Ectodermal cell (in vitro differentiated cells): ENCODE data around the gene LRIF1. TPM values are rescaled to one million over a fixed set of nuclear protein-coding genes. Genes with fewer than 3 reads are reported as not detected.
"Not testable (repeated sequence)": the region's sequence is repeated elsewhere in the genome, so short reads cannot be mapped to it uniquely, and the experiment has no call there.

Experiments
- H3K27ac ChIP-seq: 2 replicates; pipeline ENCODE4 v1.7.0; 2013; ENCODE audit warnings: mild to moderate bottlenecking, low read depth, low read length; ENCODE audit not compliant: insufficient read depth, poor library complexity, severe bottlenecking
- H3K27me3 ChIP-seq: 2 replicates; pipeline ENCODE4 v1.7.0; 2013; ENCODE audit warnings: mild to moderate bottlenecking, low read length; ENCODE audit not compliant: insufficient read depth, control insufficient read depth, poor library complexity, severe bottlenecking
- H3K36me3 ChIP-seq: one replicate; pipeline ENCODE4 v1.7.0; 2013; ENCODE audit warnings: low read length; ENCODE audit not compliant: control insufficient read depth, insufficient read depth
- H3K4me1 ChIP-seq: one replicate; pipeline ENCODE4 v1.7.0; 2013; ENCODE audit warnings: low read length; ENCODE audit not compliant: control insufficient read depth, insufficient read depth
- H3K4me3 ChIP-seq: 2 replicates; pipeline ENCODE4 v1.7.0; 2013; ENCODE audit warnings: low read depth, low read length, control low read depth; ENCODE audit not compliant: insufficient read depth
- H3K9me3 ChIP-seq: 2 replicates; pipeline ENCODE4 v1.7.0; 2013; ENCODE audit warnings: mild to moderate bottlenecking, low read length, moderate library complexity; ENCODE audit not compliant: control insufficient read depth
- WGBS, 2 experiments: methylation state at CpG; one replicate each; pipeline ENCODE4 v1.1.7; 2013; ENCODE audit warnings: missing lambda C conversion rate in 2 of 2; 5-methylcytosine and 5-hydroxymethylcytosine counted together
- polyA plus RNA-seq, 4 experiments: library from polyadenylated mRNA; stranded (reverse); fragments of 50-300 nt; gene quantifications; one replicate each; pipeline ENCODE4 v1.2.3, GENCODE V29; 2013

Gene LRIF1
- polyA plus RNA-seq (2013, experiment 1 of 4) = 21.9 TPM
- 16.4 TPM for polyA plus RNA-seq (2013, experiment 2 of 4)
- 15.6 TPM for polyA plus RNA-seq (2013, experiment 3 of 4)
- polyA plus RNA-seq (2013, experiment 4 of 4) = 18.8 TPM

DNA sequence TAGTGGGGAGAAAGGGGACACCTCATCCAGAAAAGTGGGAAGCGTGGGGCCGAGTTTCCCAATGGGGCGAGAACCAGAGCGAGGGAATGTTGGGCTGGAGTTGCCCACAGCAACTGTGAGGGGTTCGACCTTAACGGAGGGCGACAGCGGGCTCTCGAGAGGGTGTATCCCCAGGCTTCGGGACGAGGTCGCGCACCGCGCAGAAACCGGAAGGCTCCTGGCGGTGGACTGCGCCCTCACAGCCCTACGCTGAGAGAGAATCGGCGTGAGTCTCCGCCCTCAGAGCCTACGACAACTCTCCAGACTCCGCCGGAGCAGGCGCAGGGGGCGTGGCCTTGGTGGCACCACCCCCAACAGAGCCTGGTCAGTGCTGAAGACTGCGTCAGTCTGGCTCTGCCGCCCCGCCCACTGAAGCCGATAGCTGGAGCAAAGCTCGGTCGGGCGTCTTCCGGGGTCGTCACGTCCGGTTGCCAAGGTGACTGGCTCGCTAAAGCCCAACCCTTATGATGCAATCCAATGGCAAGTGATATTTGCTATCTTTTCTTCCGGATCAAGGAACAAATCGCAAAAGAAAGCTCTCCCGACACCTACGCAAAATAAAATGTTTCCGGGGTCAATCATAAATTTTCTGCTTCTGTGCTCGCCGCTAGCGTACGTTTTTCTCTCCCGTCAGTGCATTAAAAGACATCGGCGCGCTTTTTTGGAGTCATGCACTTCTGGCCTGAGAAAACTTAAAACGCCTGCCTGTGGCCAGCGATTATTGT is at the start of gene LRIF1:
LRIF1 (minus strand) TSS at position 232 of the 764 bp plus-strand sequence. CDS start 234 bp downstream, outside the sequence.
- H3K9me3 ChIP-seq = no peaks in the 10 kb centered on the region
- H3K4me1 ChIP-seq = no peaks in the 10 kb centered on the region
- no peaks in the 10 kb centered on the region for H3K36me3 ChIP-seq
- WGBS, 2 experiments = 6 to 7% methylated on average over 54 of the region's 54 CpGs
- H3K4me3 ChIP-seq = peak within 1 kb of the TSS; percentile 70
- H3K27me3 ChIP-seq = peaks cover 3% of the 10 kb centered on the region
- peak within 1 kb of the TSS; percentile 95 for H3K27ac ChIP-seq

GRCh38 chr1:111008031-111008430 is 44.3 kb upstream of the LRIF1 start:
- H3K4me3 ChIP-seq = no peak overlapping the region
- WGBS, 2 experiments = 81 to 88% methylated on average over 2 of the region's 2 CpGs
- H3K9me3 ChIP-seq = no peaks in the 10 kb centered on the region
- H3K27ac ChIP-seq = no peak overlapping the region
- no peaks in the 10 kb centered on the region for H3K4me1 ChIP-seq
- no peaks in the 10 kb centered on the region for H3K27me3 ChIP-seq
- no peaks in the 10 kb centered on the region for H3K36me3 ChIP-seq

GRCh38 chr1:111006556-111006955 is 42.8 kb upstream of the LRIF1 start:
- no peak overlapping the region for H3K27ac ChIP-seq
- no peak overlapping the region for H3K4me3 ChIP-seq
- H3K36me3 ChIP-seq = no peaks in the 10 kb centered on the region
- H3K4me1 ChIP-seq = no peaks in the 10 kb centered on the region
- no peaks in the 10 kb centered on the region for H3K9me3 ChIP-seq
- H3K27me3 ChIP-seq = no peaks in the 10 kb centered on the region
- 86 to 91% methylated on average over 1 of the region's 1 CpG for WGBS, 2 experiments

GRCh38 chr1:110999607-111000006 is 35.9 kb upstream of the LRIF1 start:
- not testable (repeated sequence) for H3K27me3 ChIP-seq, H3K36me3 ChIP-seq, H3K27ac ChIP-seq, H3K9me3 ChIP-seq, H3K4me1 ChIP-seq, H3K4me3 ChIP-seq

DNA sequence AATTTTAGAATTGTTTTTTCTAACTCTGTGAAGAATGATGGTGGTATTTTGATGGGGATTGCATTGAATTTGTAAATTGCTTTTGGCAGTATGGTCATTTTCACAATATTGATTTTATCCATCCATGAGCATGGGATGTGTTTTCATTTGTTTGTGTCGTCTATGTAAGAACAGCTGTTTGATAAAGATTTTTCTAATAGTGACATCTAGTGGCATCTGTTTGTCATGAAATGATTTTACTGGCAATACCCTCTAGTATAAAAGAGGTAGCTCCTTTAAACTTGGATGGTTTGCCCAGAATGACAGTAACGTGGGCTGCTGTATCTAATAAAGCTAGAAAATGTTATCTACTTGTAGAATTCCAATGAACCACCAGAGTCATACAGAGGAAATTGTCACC is 28.6 kb upstream of the LRIF1 start:
- H3K4me3 ChIP-seq, H3K36me3 ChIP-seq, H3K4me1 ChIP-seq, H3K27ac ChIP-seq, H3K27me3 ChIP-seq, H3K9me3 ChIP-seq: not testable (repeated sequence)
- 36% methylated on average over 2 of the region's 2 CpGs for whole genome bisulfite sequencing, 2 experiments

DNA sequence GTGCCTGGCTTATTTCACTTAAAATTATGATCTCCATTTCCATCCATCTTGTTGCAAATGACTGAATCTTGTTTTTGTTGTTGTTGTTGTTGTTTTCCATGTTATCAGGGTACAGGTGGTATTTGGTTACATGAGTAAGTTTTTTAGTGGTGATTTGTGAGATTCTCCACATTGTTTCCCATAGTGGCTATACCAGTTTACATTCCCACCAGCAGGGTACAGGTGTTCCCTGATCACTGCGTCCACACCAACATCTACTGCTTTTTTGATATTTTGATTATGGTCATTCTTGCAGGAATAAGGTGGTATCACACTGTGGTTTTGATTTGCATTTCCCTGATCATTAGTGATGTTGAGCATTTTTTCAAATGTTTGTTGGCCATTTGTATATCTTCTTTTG is 27.6 kb upstream of the LRIF1 start:
- not testable (repeated sequence) for H3K4me1 ChIP-seq, H3K9me3 ChIP-seq, H3K27ac ChIP-seq, H3K36me3 ChIP-seq, H3K4me3 ChIP-seq, H3K27me3 ChIP-seq
- WGBS, 2 experiments = 89% methylated on average over 1 of the region's 1 CpG; no CpG with 5 or more reads in 1 of the 2 experiments

DNA sequence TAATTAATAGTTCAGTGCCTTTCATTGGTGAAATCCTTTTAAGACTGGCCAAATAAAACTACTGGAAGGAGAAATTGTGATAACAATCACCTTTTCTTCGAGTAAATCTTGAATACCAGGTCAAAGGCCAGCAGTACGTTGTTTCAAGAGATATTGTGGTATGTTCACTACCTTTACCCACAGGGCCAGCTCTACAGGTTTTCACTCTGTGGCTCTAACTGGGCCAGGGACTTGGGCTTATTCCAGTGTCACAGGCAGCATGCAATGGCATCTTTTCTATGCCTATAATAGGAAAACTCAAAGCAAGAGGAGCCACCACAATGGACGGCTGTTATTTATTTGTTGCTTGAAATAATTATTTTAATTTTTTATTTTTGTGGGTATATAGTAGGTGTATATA is 26.8 kb upstream of the LRIF1 start:
- Histone ChIP-seq H3K36me3 (no peaks in the 10 kb centered on the region), H3K4me3 (no peak overlapping the region), H3K27me3 (peaks cover 5% of the 10 kb centered on the region), H3K4me1 (no peaks in the 10 kb centered on the region), H3K27ac (no peak overlapping the region), H3K9me3 (no peaks in the 10 kb centered on the region)
- 87 to 89% methylated on average over 2 of the region's 3 CpGs for WGBS, 2 experiments

GRCh38 chr1:110986407-110986891 is 22.7 kb upstream of the LRIF1 start:
- H3K36me3 ChIP-seq = no peaks in the 10 kb centered on the region
- H3K4me1 ChIP-seq = no peaks in the 10 kb centered on the region
- H3K27me3 ChIP-seq = peaks cover 5% of the 10 kb centered on the region
- H3K9me3 ChIP-seq = no peaks in the 10 kb centered on the region
- H3K4me3 ChIP-seq = no peak overlapping the region
- no peak overlapping the region for H3K27ac ChIP-seq

DNA sequence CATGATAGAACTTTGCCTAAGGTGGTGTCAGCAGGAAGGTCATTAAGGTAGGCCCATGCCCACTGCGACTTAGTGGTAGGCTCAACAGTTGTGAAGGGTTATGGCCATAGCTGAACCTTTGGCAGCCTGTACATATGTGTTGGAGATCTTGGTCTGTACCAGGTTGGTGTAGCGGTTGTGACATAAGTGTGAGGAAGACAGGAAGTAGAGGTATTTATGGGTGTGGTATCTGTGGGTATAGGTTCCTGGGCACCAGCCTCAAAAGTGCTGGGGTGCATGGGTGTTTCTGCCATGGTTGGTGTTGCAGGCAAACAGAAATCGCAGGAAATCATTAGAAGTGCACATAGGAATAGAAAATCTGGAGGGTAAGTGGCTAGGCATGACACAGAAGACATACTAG is 18.6 kb upstream of the LRIF1 start:
- Histone ChIP-seq H3K4me3 (no peak overlapping the region), H3K9me3 (peaks cover 2% of the 10 kb centered on the region), H3K27ac (no peak overlapping the region), H3K36me3 (no peaks in the 10 kb centered on the region), H3K4me1 (no peaks in the 10 kb centered on the region), H3K27me3 (no peaks in the 10 kb centered on the region)
- 73 to 75% methylated on average over 3 of the region's 3 CpGs for WGBS, 2 experiments

- Histone ChIP-seq H3K4me3 (no peak overlapping the region), H3K36me3 (no peaks in the 10 kb centered on the region), H3K4me1 (no peaks in the 10 kb centered on the region), H3K27me3 (no peaks in the 10 kb centered on the region), H3K27ac (no peak overlapping the region), H3K9me3 (peaks cover 2% of the 10 kb centered on the region)
- 86 to 97% methylated on average over 2 of the region's 2 CpGs for WGBS, 2 experiments
Observed at GRCh38 chr1:110979154-110979553, 15.4 kb upstream of the LRIF1 start.
